AG10803 (cell line): Measurements from ENCODE around the gene LYZL1.
"Not testable (repeated sequence)": the region's sequence is repeated elsewhere in the genome, so short reads cannot be mapped to it uniquely, and the experiment has no call there.

ENCODE experiments used
- DNase-seq: peaks from one replicate; pipeline ENCODE4 v3.0.0; 2010; ENCODE audit warnings: low read depth
- H3K4me3 ChIP-seq: 2 replicates; pipeline ENCODE4 v1.5.1; 2011; ENCODE audit warnings: mild to moderate bottlenecking, low read length, control low read depth
- TF ChIP-seq, protein P1 (sequence below): conservative IDR thresholded peaks from 2 replicates; pipeline ENCODE4 v1.5.1; 2011; ENCODE audit warnings: mild to moderate bottlenecking, low read length, control low read depth, inconsistent platforms

Gene LYZL1

DNA sequence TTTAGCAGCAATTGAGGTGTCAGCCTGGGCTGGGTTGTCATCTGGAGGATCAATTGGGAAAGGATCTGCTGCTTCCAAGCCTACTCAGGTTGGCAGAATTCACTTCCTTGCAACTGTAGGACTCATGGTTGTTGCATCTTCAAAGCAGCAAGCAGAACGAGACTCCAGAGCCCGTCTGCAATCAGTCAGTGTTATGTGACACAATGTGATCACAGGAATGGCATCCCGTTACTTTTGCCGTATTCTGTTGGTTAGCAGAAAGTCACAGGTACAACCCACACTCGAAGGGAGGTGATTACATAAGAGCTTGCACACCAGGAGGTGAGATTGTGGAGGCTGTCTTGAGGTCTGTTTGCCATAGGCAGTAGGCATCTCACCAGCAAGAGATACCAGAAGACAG is 15.4 kb upstream of the LYZL1 start:
- TF ChIP-seq, protein P1, sequence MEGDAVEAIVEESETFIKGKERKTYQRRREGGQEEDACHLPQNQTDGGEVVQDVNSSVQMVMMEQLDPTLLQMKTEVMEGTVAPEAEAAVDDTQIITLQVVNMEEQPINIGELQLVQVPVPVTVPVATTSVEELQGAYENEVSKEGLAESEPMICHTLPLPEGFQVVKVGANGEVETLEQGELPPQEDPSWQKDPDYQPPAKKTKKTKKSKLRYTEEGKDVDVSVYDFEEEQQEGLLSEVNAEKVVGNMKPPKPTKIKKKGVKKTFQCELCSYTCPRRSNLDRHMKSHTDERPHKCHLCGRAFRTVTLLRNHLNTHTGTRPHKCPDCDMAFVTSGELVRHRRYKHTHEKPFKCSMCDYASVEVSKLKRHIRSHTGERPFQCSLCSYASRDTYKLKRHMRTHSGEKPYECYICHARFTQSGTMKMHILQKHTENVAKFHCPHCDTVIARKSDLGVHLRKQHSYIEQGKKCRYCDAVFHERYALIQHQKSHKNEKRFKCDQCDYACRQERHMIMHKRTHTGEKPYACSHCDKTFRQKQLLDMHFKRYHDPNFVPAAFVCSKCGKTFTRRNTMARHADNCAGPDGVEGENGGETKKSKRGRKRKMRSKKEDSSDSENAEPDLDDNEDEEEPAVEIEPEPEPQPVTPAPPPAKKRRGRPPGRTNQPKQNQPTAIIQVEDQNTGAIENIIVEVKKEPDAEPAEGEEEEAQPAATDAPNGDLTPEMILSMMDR: no peak
- no peak overlapping the region for H3K4me3 ChIP-seq
- no peak for DNase-seq

DNA sequence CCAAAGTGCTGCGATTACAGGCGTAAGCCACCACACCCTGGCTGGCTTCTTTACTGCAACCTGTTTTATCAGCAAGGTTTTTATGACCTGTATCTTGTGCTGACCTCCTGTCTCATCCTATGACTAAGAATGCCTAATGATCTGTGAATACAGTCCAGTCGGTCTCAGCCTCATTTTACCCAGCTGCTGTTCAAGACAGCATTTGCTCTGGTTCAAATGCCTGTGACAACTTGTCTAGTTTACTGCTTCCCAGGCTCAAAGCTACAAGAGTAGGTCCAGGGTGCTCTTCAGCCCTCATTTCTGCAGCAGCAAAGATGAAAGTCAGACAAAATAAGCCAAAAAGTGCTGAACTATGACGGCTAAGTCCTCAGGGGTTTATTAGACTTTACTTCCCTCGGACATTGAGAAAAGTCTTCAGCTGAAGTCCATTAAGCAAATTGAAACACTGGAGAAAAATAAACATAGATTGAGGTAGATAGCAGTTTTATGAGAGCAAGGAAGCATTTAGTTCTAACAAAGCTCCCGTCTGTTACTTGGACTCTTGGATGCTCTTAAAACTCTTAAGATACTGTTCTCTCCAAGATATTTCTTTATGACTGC is 12.5 kb upstream of the LYZL1 start:
- TF ChIP-seq, protein P1: no peak
- H3K4me3 ChIP-seq: no peak overlapping the region
- DNase-seq: no peak

DNA sequence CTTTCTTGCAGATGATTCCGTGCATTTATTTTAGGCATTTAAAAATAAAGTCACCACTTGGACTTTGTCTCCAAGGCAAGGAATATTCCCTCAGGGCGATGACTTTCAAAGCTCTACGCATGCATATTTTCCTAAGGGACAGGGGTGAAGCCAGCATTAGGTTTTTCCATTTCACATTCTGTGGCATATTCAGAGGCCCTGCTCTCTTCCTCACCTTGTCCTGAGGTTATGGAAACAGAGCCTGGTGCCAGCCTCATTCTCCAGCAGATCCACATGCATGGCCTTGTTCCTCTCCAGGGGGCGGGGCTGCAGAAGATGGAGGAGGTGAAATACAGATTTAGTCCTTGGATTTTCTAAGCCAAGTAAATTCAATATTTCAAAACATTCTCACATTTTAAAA is 11.6 kb upstream of the LYZL1 start:
- no peak for DNase-seq
- H3K4me3 ChIP-seq: no peak overlapping the region
- TF ChIP-seq, protein P1: no peak

DNA sequence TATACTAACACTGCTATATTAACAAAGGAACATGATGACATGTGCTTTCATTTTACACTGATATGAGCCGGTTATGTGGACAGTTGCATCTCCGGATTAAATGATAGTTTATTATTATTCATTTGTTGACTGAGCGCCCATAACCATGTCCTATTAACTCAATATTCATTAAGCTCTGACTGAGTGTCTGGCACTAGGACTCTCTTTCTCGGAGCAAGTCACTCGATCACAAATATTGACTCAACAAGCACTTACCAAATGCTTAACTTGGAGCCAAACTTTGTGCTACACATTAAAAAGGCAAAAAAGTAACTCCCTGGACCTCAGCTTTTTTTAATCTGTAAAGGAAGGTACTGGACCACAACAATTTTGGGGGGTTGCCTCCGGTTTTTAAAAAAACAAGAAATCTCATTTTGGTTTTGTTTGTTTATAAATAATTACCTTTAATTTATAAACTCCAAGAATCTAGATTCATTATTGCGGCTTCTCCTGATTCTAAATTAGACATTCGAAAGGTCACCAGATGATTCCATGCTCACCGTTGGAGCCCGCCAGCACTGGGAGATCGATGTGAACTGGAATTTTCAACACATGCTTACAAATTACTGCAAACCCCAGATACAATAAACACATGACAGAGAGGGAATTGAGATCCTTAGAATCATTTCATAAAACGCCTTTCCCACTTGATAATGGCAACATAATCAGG is 8.9 kb upstream of the LYZL1 start:
- H3K4me3 ChIP-seq: no peak overlapping the region
- DNase-seq: no peak
- TF ChIP-seq, protein P1: no peak

DNA sequence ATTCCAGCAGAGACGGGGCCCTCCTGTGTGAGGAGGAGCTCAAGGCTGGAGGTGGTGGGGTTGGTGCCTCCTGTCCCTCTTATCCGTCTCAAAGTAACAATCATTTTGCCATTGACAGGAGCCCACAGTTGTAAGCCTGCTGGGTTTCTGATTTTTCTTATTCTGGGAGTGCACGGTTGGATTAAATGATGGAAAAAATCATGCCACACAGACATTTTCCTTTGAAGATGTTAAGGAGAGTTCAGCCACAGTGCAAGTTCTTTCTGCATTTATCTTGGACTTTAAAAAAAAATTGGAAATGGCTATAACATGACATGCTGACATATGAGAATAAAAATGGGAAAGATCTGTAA is 8.4 kb upstream of the LYZL1 start:
- TF ChIP-seq, protein P1: no peak
- no peak for DNase-seq
- H3K4me3 ChIP-seq: no peak overlapping the region

DNA sequence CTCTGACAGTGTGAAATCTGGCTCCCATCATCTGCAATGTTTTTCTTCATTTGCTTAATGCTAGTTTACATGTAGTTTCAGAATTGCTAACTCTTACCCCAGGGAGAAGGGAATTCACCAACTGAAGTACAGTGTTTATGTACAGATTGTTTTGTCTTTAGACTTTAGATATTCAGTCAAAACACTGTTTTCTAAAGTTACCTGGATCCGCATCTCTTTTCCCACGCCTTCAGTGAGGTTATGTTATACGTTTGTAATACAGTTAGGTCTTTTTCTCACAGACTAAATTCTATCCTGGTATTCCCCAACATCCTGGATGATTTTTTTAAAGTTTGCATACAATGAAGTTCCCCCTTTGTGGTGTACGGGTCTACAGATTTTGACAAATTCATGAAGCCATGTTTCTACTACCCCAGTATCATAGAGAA is 3.2 kb upstream of the LYZL1 start:
- TF ChIP-seq, protein P1: no peak
- H3K4me3 ChIP-seq: no peak overlapping the region
- DNase-seq: no peak

DNA sequence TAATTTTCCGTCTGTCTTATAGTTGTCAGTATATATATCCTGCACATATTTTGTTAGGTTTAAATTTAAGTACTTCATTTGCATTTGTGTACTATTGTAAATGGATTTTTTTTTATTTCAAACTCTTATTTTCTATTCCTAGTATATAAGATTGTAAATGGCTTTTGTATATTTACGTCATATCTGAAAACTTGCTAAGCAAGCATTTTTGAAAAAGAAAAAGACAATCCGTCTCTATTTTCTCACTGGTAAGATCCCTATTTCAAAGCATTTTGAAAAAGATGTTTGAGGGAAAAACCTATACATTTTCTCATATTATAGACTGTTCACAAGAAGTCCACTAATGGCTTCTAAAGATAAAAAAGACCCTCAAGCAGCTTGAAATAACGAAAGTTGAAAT is 1.2 kb upstream of the LYZL1 start:
- no peak for DNase-seq
- TF ChIP-seq, protein P1: no peak
- H3K4me3 ChIP-seq: no peak overlapping the region

DNA sequence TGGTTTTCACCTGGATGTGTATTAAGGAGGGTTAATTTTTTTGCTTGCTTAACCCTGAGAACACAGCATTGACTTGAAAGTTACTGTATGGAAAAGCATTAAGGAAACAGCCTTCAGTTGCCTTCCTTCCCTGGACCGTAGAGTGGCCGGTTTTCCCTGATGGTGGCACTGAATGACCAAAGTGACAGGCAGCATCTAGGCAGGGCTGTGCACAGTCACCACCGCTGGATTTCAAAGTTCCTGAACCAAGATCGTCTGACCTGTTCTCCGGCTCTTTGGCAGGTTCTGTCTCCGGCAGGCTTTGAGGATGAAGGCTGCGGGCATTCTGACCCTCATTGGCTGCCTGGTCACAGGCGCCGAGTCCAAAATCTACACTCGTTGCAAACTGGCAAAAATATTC is 2.7 kb downstream of the LYZL1 start:
- DNase-seq, H3K4me3 ChIP-seq: not testable (repeated sequence)

DNA sequence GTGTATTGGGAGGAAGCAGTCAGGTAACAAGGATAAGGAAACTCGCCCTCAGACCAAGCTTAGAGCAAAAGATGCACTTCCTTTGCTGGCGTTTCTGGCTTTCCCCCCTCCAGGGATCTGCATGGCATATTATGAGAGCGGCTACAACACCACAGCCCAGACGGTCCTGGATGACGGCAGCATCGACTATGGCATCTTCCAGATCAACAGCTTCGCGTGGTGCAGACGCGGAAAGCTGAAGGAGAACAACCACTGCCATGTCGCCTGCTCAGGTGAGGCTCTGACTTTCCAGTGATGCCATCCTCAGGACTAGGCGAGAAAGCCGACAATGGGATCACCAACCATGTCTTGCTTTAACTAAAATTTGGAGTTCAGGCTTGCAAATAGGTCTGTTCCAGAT is 3.5 kb downstream of the LYZL1 start:
- not testable (repeated sequence) for DNase-seq, H3K4me3 ChIP-seq
